Esophagus muscularis mucosa (tissue), 3 donors: ENCODE measurements around the gene MKI67.

Source experiments
- POLR2A ChIP-seq: fragments of 450-650 bp; IDR thresholded peaks from one replicate; pipeline ENCODE4 v1.6.1; 2017; ENCODE audit warnings: antibody characterized with exemption, moderate library complexity, mild to moderate bottlenecking, low read depth
- TF ChIP-seq, protein P1 (sequence below), 3 experiments: fragments of 200-600 bp in 2 of 3; fragments of 450-650 bp in 1 of 3; sonication (generic) in 2 of 3; IDR thresholded peaks; one replicate each; pipeline ENCODE4 v1.5.1; 2017 to 2019; ENCODE audit warnings: antibody characterized with exemption in 3 of 3, mild to moderate bottlenecking in 2 of 3, moderate library complexity in 1 of 3

DNA sequence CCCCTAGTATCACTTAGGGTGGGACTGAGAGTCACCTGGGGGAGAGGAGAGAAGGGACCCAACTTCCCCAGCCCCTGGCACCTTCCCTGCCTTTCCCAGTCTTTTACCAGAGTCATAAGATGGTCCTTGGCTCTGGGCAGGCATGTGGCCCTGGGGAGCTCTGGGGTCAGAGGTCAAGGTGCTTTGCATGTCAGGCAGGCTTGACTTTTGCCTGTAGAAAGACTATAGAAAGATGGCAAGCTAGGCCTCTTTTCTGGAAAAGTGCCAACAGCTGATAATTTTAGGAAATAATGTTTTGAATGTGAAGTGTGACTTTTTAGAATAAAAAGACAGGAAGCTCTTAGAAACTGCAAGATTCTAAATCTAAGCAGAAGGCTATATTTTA is 67.5 kb downstream of the MKI67 start:
- TF ChIP-seq, protein P1, sequence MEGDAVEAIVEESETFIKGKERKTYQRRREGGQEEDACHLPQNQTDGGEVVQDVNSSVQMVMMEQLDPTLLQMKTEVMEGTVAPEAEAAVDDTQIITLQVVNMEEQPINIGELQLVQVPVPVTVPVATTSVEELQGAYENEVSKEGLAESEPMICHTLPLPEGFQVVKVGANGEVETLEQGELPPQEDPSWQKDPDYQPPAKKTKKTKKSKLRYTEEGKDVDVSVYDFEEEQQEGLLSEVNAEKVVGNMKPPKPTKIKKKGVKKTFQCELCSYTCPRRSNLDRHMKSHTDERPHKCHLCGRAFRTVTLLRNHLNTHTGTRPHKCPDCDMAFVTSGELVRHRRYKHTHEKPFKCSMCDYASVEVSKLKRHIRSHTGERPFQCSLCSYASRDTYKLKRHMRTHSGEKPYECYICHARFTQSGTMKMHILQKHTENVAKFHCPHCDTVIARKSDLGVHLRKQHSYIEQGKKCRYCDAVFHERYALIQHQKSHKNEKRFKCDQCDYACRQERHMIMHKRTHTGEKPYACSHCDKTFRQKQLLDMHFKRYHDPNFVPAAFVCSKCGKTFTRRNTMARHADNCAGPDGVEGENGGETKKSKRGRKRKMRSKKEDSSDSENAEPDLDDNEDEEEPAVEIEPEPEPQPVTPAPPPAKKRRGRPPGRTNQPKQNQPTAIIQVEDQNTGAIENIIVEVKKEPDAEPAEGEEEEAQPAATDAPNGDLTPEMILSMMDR (IDR thresholded peaks at IDR 0.05) = no peak
- TF ChIP-seq POLR2A = no peak
